LNCaP clone FGC (cell line): Measurements from ENCODE around the gene SLC29A3.
A peak's percentile ranks its signal among the peaks of the same experiment; 100 is the strongest.
"Not testable (repeated sequence)": the region's sequence is repeated elsewhere in the genome, so short reads cannot be mapped to it uniquely, and the experiment has no call there.

Experiments used
- DNase-seq: peaks from one replicate; pipeline ENCODE4 v3.0.0-alpha.2; 2011; ENCODE audit warnings: low read depth
- H3K4me3 ChIP-seq: 2 replicates; pipeline ENCODE4 v1.5.1; 2011; ENCODE audit warnings: mild to moderate bottlenecking, low read depth, low read length, control low read depth
- TF ChIP-seq, protein P1 (sequence below): IDR thresholded peaks from 2 replicates; pipeline ENCODE4 v1.5.1; 2012; ENCODE audit warnings: mild to moderate bottlenecking; ENCODE audit not compliant: control insufficient read depth, insufficient read depth; ENCODE audit errors: extremely low read depth

SLC29A3 gene

DNA sequence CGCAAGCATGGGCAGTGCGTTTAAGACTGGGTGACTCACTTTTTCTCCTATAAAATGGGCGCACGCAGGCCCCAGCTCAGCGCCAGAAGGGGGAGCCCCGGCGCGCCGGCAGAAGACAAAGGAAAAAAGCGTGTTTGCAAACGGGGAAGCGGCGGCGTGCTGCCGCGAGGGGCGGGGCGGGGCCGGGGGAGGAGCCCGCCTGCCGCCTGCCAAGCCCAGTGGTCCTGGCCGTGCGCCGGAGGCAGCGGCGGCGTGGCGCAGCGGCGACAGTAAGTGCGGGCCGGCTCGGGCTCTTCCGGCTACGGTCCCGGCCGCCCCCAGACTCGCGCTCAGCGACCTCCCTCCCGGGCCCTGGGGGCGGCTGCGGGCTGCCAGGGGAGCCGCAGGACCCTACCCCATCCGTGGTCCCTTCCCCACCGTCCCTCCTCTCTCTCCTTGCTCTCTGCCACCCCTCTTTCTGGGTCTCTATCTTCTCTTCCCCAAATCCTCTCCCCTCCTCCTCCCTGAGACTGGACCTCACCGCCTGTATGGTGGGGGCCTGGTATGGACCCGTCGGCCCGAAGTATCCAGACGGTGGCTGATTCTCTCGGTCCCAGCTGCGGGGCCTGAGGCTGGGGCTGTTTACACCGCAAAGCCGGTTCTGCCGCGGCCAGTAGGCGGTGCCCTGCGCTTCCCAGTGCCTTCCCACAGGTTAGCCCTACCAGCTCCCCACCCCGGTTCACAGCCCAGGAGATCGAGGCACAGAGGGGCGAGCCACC is at the start of gene SLC29A3:
Gene SLC29A3, plus strand, starts transcription at position 218 of the 758 bp plus-strand sequence. Its CDS starts 51 bp downstream, at position 269.
- peak; percentile 53 for DNase-seq
- TF ChIP-seq, protein P1, sequence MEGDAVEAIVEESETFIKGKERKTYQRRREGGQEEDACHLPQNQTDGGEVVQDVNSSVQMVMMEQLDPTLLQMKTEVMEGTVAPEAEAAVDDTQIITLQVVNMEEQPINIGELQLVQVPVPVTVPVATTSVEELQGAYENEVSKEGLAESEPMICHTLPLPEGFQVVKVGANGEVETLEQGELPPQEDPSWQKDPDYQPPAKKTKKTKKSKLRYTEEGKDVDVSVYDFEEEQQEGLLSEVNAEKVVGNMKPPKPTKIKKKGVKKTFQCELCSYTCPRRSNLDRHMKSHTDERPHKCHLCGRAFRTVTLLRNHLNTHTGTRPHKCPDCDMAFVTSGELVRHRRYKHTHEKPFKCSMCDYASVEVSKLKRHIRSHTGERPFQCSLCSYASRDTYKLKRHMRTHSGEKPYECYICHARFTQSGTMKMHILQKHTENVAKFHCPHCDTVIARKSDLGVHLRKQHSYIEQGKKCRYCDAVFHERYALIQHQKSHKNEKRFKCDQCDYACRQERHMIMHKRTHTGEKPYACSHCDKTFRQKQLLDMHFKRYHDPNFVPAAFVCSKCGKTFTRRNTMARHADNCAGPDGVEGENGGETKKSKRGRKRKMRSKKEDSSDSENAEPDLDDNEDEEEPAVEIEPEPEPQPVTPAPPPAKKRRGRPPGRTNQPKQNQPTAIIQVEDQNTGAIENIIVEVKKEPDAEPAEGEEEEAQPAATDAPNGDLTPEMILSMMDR: peak; percentile 87
- peak within 1 kb of the TSS; percentile 78 for H3K4me3 ChIP-seq

DNA sequence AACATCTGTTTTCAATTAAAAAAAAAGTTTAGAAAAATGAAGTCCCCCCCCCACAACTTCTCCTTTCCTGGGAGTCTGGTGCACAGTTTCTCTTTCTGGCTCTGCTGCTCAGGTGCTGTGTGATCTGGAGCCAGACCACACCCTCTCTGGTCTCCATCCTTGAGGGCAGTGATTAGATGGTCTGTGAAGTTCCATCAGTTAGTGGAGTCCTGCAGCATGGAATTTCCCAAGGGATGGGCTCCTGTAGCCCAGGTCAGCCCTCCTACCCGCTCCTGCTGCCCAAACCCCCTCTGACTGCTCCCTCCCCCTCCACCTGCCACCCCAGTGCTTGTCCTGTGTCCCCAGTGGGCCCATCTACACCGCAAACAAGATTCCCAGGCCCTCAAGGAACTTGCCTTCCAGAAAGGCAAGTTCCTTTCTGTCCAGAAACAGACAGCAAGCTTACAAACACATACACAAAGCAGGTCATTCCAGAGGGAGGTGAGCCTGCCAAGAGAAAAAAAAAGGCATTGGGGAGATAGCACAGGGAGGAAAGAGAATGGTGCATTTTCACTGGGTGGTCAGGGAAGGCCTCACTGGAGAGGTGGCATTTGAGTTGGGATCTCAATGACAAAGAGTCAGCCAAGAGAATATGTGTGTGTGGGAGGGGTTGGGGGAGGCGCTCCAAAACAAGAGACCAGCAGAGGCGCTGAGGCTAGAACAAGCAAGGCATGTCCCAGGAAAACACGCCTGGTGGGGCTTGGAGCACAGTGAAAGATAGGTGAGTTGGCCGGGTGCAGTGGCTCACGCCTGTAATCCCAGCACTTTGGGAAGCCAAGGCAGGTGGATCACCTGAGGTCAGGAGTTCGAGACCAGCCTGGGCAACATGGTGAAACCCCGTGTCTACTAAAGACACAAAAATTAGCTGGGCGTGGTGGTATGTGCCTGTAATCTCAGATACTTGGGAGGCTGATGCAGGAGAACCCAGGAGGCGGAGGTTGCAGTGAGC is 49.5 kb upstream of the SLC29A3 start:
- H3K4me3 ChIP-seq: no peak overlapping the region
- TF ChIP-seq, protein P1: no peak
- no peak for DNase-seq

DNA sequence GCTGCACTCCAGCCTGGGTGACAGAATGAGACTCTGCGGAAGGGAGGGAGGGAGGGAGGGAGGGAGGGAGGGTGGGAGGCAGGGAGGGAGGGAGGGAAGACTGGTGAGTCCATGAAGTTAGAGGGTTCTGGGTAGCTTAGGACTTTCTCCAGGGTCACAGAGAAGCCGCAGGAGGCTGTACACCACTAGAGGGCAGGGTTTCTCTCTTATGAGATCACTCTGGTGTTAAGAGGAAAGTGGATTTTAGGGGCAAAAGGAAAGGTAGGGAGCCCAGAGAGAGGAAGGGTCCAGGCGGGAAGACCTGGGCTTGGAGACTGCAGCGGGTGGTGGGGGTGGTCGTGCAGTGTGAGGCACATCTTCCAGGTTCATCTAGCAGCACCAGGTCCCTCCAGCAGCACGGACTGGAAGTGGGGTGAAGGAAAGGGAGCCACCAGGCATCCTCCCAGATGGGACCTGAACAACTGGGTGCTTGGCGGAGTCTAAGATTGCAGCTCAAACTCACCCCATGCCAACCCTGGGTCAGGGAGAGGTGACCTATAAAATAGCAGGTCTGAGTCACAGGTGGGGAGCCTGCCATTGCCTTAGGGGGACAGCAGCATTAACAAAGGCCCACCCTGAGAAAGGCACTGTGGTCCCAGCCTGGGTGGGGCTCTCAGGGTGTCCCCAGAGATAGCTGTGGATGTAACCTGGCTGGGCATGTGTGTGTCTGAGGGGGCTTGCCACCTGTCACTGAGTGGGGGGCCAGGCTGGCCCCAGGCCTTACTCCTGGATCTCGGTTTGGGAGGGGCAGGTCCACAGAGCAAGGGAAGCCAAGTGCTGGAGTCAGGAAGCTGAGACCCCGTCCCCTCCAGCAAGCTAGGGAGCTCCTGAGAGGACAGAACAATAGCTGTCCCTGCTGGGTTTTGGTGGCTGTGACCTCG is 48.5 kb upstream of the SLC29A3 start:
- H3K4me3 ChIP-seq: no peak overlapping the region
- TF ChIP-seq, protein P1: peak; percentile 73
- peak; percentile 19 for DNase-seq

DNA sequence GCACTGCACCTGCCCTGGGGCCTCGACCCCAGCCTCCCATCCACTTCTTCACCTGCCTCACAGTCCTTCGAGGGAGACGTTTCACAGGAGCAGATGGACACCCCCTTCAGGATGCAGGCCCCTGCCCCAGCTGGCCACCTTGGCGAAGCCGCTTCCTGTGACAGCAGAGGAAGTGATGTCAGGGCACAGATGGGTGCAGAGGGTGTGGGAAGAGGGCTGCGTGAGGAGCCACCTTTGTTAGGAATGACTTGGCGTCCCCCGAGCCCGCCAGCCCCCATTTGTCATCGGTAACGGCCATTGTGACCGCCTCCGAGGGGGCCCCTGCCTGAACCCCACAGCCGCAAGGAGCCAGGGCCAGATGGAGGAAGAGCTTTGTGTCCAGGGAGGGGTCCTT is 47.4 kb upstream of the SLC29A3 start:
- no peak for DNase-seq
- TF ChIP-seq, protein P1: no peak
- H3K4me3 ChIP-seq: no peak overlapping the region

DNA sequence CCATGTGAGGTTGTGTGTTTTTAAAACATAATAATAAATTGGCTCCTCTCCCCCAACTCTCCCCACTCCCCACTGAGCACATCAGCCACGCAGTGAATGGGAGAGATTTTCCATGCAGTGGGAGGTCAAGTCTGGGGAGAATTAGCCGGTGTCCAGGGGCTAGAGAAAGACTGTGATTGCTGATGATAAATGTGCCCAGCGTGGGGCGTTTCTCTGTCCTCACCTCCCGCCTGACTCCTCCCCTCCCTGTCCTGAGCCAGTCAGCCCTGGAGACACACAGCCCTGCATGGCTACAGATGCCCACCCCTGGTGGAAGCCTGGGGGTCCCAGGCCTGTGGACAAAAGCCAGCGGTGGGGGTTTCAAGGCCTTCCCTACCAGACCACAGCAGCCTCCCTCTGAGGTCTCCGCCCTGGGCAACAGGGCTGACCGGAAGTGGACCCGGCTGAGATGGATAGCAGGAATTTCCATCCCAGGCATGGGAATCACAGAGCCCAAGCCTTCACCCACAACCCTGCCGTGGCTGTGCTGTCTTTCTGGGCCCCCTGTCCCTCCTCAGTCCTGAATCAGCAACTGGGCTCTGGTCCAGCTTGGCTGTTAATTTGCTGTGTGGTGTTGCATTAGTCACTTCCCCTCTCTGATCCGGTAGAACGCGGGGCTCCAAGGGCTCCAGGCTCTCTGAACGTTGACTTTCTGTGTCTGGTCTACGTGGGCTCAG is 46.8 kb upstream of the SLC29A3 start:
- TF ChIP-seq, protein P1: no peak
- no peak overlapping the region for H3K4me3 ChIP-seq
- DNase-seq: no peak

DNA sequence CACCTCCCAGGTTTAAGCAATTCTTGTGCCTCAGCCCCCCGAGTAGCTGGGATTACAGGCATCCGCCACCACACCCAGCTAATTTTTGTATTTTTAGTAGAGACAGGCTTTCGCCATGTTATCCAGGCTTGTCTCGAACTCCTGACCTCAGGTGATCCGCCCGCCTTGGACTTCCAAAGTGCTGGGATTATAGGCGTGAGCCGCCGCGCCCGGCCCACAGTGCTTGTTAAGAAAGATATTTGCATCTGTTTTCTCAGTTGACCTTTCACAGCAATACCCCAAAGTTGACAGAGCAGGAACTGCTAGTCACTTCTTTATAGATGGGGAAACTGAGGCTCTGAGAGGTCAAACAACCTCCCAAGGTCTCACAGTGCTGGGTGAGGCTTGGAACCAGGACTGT is 46.1 kb upstream of the SLC29A3 start:
- not testable (repeated sequence) for H3K4me3 ChIP-seq, DNase-seq
